HepG2 (cell line): ENCODE results near the gene SRRM2. TPM values are rescaled to one million over a fixed set of nuclear protein-coding genes. Genes with fewer than 3 reads are reported as not detected.
A peak's percentile ranks its signal among the peaks of the same experiment; 100 is the strongest.

Experiments
- ATF7-NPFF ChIP-seq: sonication (generic); formaldehyde crosslinking; IDR thresholded peaks from 2 replicates; pipeline ENCODE4 v1.8.1; 2023; ENCODE audit warnings: mild to moderate bottlenecking, low read depth, missing genetic modification reagents, moderate library complexity
- CEBPB ChIP-seq: IDR thresholded peaks from 2 replicates; pipeline ENCODE4 v1.6.1; 2011; ENCODE audit warnings: low read depth, low read length, improper control_type of control experiment, borderline replicate concordance
- EP300 ChIP-seq, 3 experiments: sonication (generic) in 1 of 3; formaldehyde crosslinking in 1 of 3; IDR thresholded peaks; 2 replicates each; pipeline versions ENCODE4 v1.5.1 to v1.6.1; 2011 to 2020; ENCODE audit warnings: low read depth in 2 of 3, low read length in 2 of 3, borderline replicate concordance in 1 of 3, improper control_type of control experiment in 1 of 3, mild to moderate bottlenecking in 1 of 3, missing genetic modification reagents in 1 of 3, moderate library complexity in 1 of 3
- FOXA1 ChIP-seq, 2 experiments: fragments of 450-650 bp in 1 of 2; sonication (generic) in 1 of 2; formaldehyde crosslinking in 1 of 2; IDR thresholded peaks; 2 replicates each; pipeline versions ENCODE4 v1.4.0 to v1.6.1; 2016 to 2020; ENCODE audit warnings: missing genetic modification reagents in 1 of 2
- HDAC2 ChIP-seq: sonication (generic); formaldehyde crosslinking; IDR thresholded peaks from 2 replicates; pipeline ENCODE4 v1.4.0; 2020; ENCODE audit warnings: missing genetic modification reagents
- HNRNPK ChIP-seq: fragments of 200-400 bp; formaldehyde crosslinking; IDR thresholded peaks from 2 replicates; pipeline ENCODE4 v1.6.1; 2018; ENCODE audit warnings: low read length, low read depth, moderate library complexity, mild to moderate bottlenecking; ENCODE audit not compliant: poor library complexity, severe bottlenecking
- HNRNPL ChIP-seq: fragments of 200-400 bp; formaldehyde crosslinking; IDR thresholded peaks from 2 replicates; pipeline ENCODE4 v1.6.1; 2017; ENCODE audit warnings: mild to moderate bottlenecking, low read depth, low read length
- KAT7 ChIP-seq: IDR thresholded peaks from 2 replicates; pipeline ENCODE4 v1.6.1; 2018; ENCODE audit warnings: borderline replicate concordance, missing compliant biosample characterization
- KDM3A ChIP-seq: IDR thresholded peaks from 2 replicates; pipeline ENCODE4 v1.6.1; 2018; ENCODE audit warnings: low read depth, missing compliant biosample characterization
- MAZ ChIP-seq, 2 experiments: sonication (generic) in 1 of 2; formaldehyde crosslinking in 1 of 2; IDR thresholded peaks; 2 replicates each; pipeline versions ENCODE4 v1.5.0 to v1.6.1; 2012 to 2020; ENCODE audit warnings: low read depth in 2 of 2, mild to moderate bottlenecking in 2 of 2, borderline replicate concordance in 1 of 2, improper control_type of control experiment in 1 of 2, low read length in 1 of 2, missing genetic modification reagents in 1 of 2, moderate library complexity in 1 of 2
- MYC ChIP-seq: sonication (generic); formaldehyde crosslinking; IDR thresholded peaks from 2 replicates; pipeline ENCODE4 v1.9.0; 2021; ENCODE audit warnings: missing genetic modification reagents, borderline replicate concordance
- NBN ChIP-seq: fragments of 450-650 bp; conservative IDR thresholded peaks from 2 replicates; pipeline ENCODE4 v1.6.1; 2017
- POLR2AphosphoS2 ChIP-seq: IDR thresholded peaks from 2 replicates; pipeline ENCODE4 v1.6.1; 2011; ENCODE audit warnings: low read depth, low read length, improper control_type of control experiment
- REL ChIP-seq: sonication (generic); formaldehyde crosslinking; conservative IDR thresholded peaks from 2 replicates; pipeline ENCODE4 v1.8.0; 2022; ENCODE audit warnings: mild to moderate bottlenecking, missing genetic modification reagents, moderate library complexity
- SATB2 ChIP-seq: sonication (generic); formaldehyde crosslinking; IDR thresholded peaks from 2 replicates; pipeline ENCODE4 v1.5.0; 2020; ENCODE audit warnings: missing genetic modification reagents
- SKI ChIP-seq: fragments of 450-650 bp; IDR thresholded peaks from one replicate; pipeline ENCODE4 v1.6.1; 2018; ENCODE audit warnings: mild to moderate bottlenecking; ENCODE audit not compliant: partially characterized antibody
- SP140L ChIP-seq: sonication (generic); formaldehyde crosslinking; IDR thresholded peaks from 2 replicates; pipeline ENCODE4 v1.4.0; 2020; ENCODE audit warnings: missing genetic modification reagents, borderline replicate concordance
- ZMYM4 ChIP-seq: sonication (generic); formaldehyde crosslinking; IDR thresholded peaks from 2 replicates; pipeline ENCODE4 v1.8.1; 2023; ENCODE audit warnings: mild to moderate bottlenecking, missing genetic modification reagents
- ZNF225 ChIP-seq: sonication (generic); formaldehyde crosslinking; IDR thresholded peaks from 2 replicates; pipeline ENCODE4 v1.4.0; 2020; ENCODE audit warnings: mild to moderate bottlenecking, missing genetic modification reagents
- ZNF251 ChIP-seq: sonication (generic); formaldehyde crosslinking; IDR thresholded peaks from 2 replicates; pipeline ENCODE4 v1.9.0; 2021; ENCODE audit warnings: mild to moderate bottlenecking, missing genetic modification reagents
- ZNF335 ChIP-seq: sonication (generic); formaldehyde crosslinking; IDR thresholded peaks from 2 replicates; pipeline ENCODE4 v1.4.0; 2020; ENCODE audit warnings: missing genetic modification reagents
- ZNF460 ChIP-seq: sonication (generic); formaldehyde crosslinking; IDR thresholded peaks from 2 replicates; pipeline ENCODE4 v1.5.1; 2020; ENCODE audit warnings: missing genetic modification reagents, mild to moderate bottlenecking, borderline replicate concordance
- ZNF615 ChIP-seq: sonication (generic); formaldehyde crosslinking; IDR thresholded peaks from 2 replicates; pipeline ENCODE4 v1.5.0; 2020; ENCODE audit warnings: mild to moderate bottlenecking, missing genetic modification reagents, borderline replicate concordance
- ZNF652 ChIP-seq: IDR thresholded peaks from 2 replicates; pipeline ENCODE4 v1.6.1; 2016; ENCODE audit warnings: low read depth, borderline replicate concordance
- ZNF816 ChIP-seq: sonication (generic); formaldehyde crosslinking; IDR thresholded peaks from 2 replicates; pipeline ENCODE4 v1.8.0; 2022; ENCODE audit warnings: missing genetic modification reagents, mild to moderate bottlenecking, borderline replicate concordance
- polyA plus RNA-seq, 8 experiments: library from polyadenylated mRNA; depleted of rRNA in 3 of 8; stranded (reverse) in 7 of 8; unstranded in 1 of 8; fragments of >200 nt; fragmentation: Illumina TruSeq in 4 of 8; extraction: Trizol in 4 of 8; gene quantifications; 2 replicates each; pipeline versions ENCODE4 v1.2.1 to v1.2.3, GENCODE V29; 2011 to 2016; ENCODE audit warnings: low read depth in 4 of 8, missing spikeins in 1 of 8, mixed read lengths in 1 of 8; ENCODE audit not compliant: insufficient read depth in 1 of 8
- total RNA-seq, 5 experiments: library from RNA; depleted of rRNA; stranded (reverse); fragments of >200 nt; fragmentation: Illumina TruSeq; extraction: Trizol; gene quantifications; 2 replicates each; pipeline ENCODE4 v1.2.3, GENCODE V29; 2016; ENCODE audit warnings: low read depth in 1 of 5
- TF ChIP-seq, protein P1 (sequence below): sonication (generic); formaldehyde crosslinking; IDR thresholded peaks from 2 replicates; pipeline ENCODE4 v1.4.0; 2020; ENCODE audit warnings: missing genetic modification reagents; ENCODE audit errors: not compliant biosample characterization
- TF ChIP-seq, protein P2 (sequence below): sonication (generic); formaldehyde crosslinking; IDR thresholded peaks from 2 replicates; pipeline ENCODE4 v1.4.0; 2020; ENCODE audit warnings: mild to moderate bottlenecking, missing genetic modification reagents

The SRRM2 gene
- total and polyA plus RNA-seq, 2 of the 13 experiments (the other 11 are each of a cell fraction or from before 2014, with no cell fraction given): 50.4 to 112 TPM

DNA sequence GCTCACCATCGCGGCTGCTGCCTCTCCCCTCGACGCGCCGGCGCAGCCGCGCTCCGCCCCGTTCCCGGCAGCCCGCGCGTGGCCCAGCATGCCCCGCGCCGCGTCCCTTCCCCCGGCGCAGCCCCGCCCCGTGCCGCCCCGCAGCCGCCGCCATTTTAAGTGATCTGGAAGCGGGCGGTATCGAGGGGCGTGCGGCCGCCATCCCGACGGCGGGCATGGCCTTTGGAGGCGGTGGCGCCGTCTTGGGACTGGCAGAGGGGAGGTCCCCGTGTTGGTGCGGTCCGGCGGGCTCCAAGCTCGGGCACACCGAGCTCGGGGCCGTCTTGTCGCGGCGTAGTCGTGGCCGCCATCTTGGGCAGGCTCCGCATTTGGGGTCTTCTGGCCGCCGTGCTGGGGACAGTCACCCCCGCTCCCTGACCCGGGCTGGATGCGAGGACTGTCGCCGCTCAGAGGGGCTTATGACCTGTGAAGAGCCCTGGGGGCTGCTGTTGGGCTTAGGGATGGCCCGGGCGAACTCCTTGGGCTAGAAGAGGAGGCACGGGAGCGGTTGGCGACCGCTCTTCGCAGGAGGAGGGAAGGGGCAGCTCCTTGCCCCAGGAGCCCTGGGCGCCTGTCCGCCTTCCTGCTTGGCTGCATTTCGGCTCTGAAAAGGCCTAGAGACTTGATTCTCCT lies 24.9 kb downstream of the SRRM2 start, which contains the start of gene ELOB (continued):
- TF ChIP-seq, protein P1, sequence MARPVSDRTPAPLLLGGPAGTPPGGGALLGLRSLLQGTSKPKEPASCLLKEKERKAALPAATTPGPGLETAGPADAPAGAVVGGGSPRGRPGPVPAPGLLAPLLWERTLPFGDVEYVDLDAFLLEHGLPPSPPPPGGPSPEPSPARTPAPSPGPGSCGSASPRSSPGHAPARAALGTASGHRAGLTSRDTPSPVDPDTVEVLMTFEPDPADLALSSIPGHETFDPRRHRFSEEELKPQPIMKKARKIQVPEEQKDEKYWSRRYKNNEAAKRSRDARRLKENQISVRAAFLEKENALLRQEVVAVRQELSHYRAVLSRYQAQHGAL: no peak
- peak; percentile 79 for TF ChIP-seq MYC (CRISPR knock-in tag)
- TF ChIP-seq, protein P2, sequence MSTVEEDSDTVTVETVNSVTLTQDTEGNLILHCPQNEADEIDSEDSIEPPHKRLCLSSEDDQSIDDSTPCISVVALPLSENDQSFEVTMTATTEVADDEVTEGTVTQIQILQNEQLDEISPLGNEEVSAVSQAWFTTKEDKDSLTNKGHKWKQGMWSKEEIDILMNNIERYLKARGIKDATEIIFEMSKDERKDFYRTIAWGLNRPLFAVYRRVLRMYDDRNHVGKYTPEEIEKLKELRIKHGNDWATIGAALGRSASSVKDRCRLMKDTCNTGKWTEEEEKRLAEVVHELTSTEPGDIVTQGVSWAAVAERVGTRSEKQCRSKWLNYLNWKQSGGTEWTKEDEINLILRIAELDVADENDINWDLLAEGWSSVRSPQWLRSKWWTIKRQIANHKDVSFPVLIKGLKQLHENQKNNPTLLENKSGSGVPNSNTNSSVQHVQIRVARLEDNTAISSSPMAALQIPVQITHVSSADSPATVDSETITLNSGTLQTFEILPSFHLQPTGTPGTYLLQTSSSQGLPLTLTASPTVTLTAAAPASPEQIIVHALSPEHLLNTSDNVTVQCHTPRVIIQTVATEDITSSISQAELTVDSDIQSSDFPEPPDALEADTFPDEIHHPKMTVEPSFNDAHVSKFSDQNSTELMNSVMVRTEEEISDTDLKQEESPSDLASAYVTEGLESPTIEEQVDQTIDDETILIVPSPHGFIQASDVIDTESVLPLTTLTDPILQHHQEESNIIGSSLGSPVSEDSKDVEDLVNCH: 0 out of 2 replicates have a peak, but pooled peaks have one; percentile 51
- TF ChIP-seq KAT7 (CRISPR knock-in tag): 0 out of 2 replicates have a peak, but pooled peaks have one; percentile 49
- TF ChIP-seq MAZ (IDR thresholded peaks at IDR 0.05; ENCODE audit: borderline replicate concordance, low read depth, low read length): no peak
- 0 out of 2 replicates have a peak, but pooled peaks have one; percentile 17 for TF ChIP-seq MAZ (CRISPR knock-in tag; IDR thresholded peaks at IDR 0.05; ENCODE audit: low read depth)
- TF ChIP-seq NBN: no peak
- TF ChIP-seq ZNF251 (CRISPR knock-in tag): no peak
- TF ChIP-seq ZNF816: 0 out of 2 replicates have a peak, but pooled peaks have one; percentile 36
- TF ChIP-seq REL (CRISPR knock-in tag): no peak
- no peak; a peak in 1 of 4 replicates for TF ChIP-seq EP300 (IDR thresholded peaks at IDR 0.05; ENCODE audit: low read depth in 2 of 2, low read length in 2 of 2)
- TF ChIP-seq EP300 (CRISPR knock-in tag; IDR thresholded peaks at IDR 0.05; ENCODE audit: borderline replicate concordance): no peak
- TF ChIP-seq ZNF225 (CRISPR knock-in tag): no peak
- no peak for TF ChIP-seq CEBPB
- TF ChIP-seq ZNF335 (CRISPR knock-in tag): no peak; the same call in 1 of the 2 replicates
- no peak for TF ChIP-seq ZNF615
- TF ChIP-seq HDAC2 (CRISPR knock-in tag): no peak; the same call in 1 of the 2 replicates
- peak; percentile 39; the same call in 1 of the 2 replicates for TF ChIP-seq ZMYM4
- no peak for TF ChIP-seq FOXA1 (IDR thresholded peaks at IDR 0.05)
- no peak for TF ChIP-seq FOXA1 (CRISPR knock-in tag; IDR thresholded peaks at IDR 0.05)
- TF ChIP-seq ATF7-NPFF (CRISPR knock-in tag): 0 out of 2 replicates have a peak, but pooled peaks have one; percentile 18
- no peak for TF ChIP-seq ZNF460 (CRISPR knock-in tag)
- TF ChIP-seq HNRNPL: no peak
- TF ChIP-seq ZNF652 (CRISPR knock-in tag): no peak
- TF ChIP-seq KDM3A (CRISPR knock-in tag): no peak
- TF ChIP-seq SKI: no peak
- TF ChIP-seq POLR2AphosphoS2: no peak
- TF ChIP-seq HNRNPK: peak; percentile 12
- no peak for TF ChIP-seq SATB2 (CRISPR knock-in tag)
- TF ChIP-seq SP140L: no peak
